ENCODE results near the gene VPS37B.

VPS37B gene

DNA sequence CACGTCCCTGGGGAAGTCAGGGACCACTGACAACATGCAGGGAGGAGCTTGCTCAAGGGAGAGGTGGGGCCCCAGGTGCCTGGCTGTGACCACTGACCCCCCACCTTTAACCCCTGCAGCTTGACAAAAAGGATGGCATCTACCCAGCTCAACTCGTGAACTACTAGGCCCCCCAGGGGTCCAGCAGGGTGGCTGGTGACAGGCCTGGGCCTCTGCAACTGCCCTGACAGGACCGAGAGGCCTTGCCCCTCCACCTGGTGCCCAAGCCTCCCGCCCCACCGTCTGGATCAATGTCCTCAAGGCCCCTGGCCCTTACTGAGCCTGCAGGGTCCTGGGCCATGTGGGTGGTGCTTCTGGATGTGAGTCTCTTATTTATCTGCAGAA is 34.3 kb downstream of the VPS37B start:
- TF ChIP-seq, protein P1, sequence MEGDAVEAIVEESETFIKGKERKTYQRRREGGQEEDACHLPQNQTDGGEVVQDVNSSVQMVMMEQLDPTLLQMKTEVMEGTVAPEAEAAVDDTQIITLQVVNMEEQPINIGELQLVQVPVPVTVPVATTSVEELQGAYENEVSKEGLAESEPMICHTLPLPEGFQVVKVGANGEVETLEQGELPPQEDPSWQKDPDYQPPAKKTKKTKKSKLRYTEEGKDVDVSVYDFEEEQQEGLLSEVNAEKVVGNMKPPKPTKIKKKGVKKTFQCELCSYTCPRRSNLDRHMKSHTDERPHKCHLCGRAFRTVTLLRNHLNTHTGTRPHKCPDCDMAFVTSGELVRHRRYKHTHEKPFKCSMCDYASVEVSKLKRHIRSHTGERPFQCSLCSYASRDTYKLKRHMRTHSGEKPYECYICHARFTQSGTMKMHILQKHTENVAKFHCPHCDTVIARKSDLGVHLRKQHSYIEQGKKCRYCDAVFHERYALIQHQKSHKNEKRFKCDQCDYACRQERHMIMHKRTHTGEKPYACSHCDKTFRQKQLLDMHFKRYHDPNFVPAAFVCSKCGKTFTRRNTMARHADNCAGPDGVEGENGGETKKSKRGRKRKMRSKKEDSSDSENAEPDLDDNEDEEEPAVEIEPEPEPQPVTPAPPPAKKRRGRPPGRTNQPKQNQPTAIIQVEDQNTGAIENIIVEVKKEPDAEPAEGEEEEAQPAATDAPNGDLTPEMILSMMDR (IDR thresholded peaks at IDR 0.05; ENCODE audit: low read length) = no peak
- TF ChIP-seq EZH2phosphoT487 (IDR thresholded peaks at IDR 0.05; ENCODE audit: low read length) = no peak
- TF ChIP-seq EZH2 (optimal IDR thresholded peaks at IDR 0.05; ENCODE audit: low read depth, low read length) = no peak
- H3K9ac ChIP-seq (ENCODE audit: low read length) = no peak overlapping the region
- DNase-seq = no peak
- no peak overlapping the region for H2AFZ ChIP-seq (ENCODE audit: low read length)
- H3F3A ChIP-seq (ENCODE audit: insufficient read depth, low read length) = 0 out of 2 replicates have a peak, but pooled peaks cover 5% of the 10 kb centered on the region
- H3K4me1 ChIP-seq (ENCODE audit: low read length) = no peaks in the 10 kb centered on the region
- H3K9me2 ChIP-seq (replicated peaks; ENCODE audit: insufficient read depth, low read length) = no peaks in the 10 kb centered on the region
- no peak overlapping the region for H3K4me2 ChIP-seq (ENCODE audit: low read depth, low read length)
- no peaks in the 10 kb centered on the region for H4K20me1 ChIP-seq (ENCODE audit: insufficient read depth, low read length)
- no peaks in the 10 kb centered on the region for H3K36me3 ChIP-seq (replicated peaks; ENCODE audit: insufficient read depth, low read length)
- H3K4me3 ChIP-seq (ENCODE audit: low read length) = no peak overlapping the region
- H3K27ac ChIP-seq (ENCODE audit: low read length) = no peak overlapping the region
- no peaks in the 10 kb centered on the region for H3K27me3 ChIP-seq (replicated peaks; ENCODE audit: insufficient read depth, low read length)
- H3K9me3 ChIP-seq (replicated peaks; ENCODE audit: insufficient read depth, low read length) = no peaks in the 10 kb centered on the region
- peaks cover 12% of the 10 kb centered on the region for H3K79me2 ChIP-seq (ENCODE audit: low read length)

DNA sequence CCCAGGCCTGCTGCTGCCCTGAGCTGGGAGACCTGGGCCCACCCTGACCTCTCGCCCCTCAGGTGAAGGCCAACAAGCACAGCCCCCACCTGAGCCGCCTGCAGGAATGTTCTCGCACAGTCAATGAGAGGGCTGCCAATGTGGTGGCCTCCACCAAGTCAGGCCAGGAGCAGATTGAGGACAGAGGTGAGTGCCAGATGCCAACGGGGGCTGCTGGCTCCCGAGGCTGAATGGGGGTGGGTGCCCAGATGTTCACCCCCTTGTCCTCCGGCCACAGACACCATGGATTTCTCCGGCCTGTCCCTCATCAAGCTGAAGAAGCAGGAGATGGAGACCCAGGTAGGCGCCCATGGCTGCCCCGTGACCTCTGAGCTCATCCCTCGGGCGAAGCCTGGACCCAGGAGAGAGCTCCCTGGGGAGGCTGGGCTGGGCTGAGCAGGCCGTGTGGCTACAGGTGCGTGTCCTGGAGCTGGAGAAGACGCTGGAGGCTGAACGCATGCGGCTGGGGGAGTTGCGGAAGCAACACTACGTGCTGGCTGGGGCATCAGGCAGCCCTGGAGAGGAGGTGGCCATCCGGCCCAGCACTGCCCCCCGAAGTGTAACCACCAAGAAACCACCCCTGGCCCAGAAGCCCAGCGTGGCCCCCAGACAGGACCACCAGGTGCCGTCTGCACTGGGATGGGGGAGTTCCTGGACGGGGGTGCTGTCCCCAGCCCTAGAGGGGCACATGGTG is 34.9 kb downstream of the VPS37B start:
- H3K9me2 ChIP-seq (replicated peaks; ENCODE audit: insufficient read depth, low read length) = no peaks in the 10 kb centered on the region
- no peak overlapping the region for H2AFZ ChIP-seq (ENCODE audit: low read length)
- peaks cover 7% of the 10 kb centered on the region for H3K79me2 ChIP-seq (ENCODE audit: low read length)
- H3K36me3 ChIP-seq (replicated peaks; ENCODE audit: insufficient read depth, low read length) = no peaks in the 10 kb centered on the region
- no peaks in the 10 kb centered on the region for H4K20me1 ChIP-seq (ENCODE audit: insufficient read depth, low read length)
- 0 out of 2 replicates have a peak, but pooled peaks cover 5% of the 10 kb centered on the region for H3F3A ChIP-seq (ENCODE audit: insufficient read depth, low read length)
- no peak overlapping the region for H3K4me2 ChIP-seq (ENCODE audit: low read depth, low read length)
- no peak overlapping the region for H3K9ac ChIP-seq (ENCODE audit: low read length)
- no peaks in the 10 kb centered on the region for H3K27me3 ChIP-seq (replicated peaks; ENCODE audit: insufficient read depth, low read length)
- H3K4me3 ChIP-seq (ENCODE audit: low read length) = no peak overlapping the region
- H3K27ac ChIP-seq (ENCODE audit: low read length) = peak overlapping the region; percentile 31; the same call in 1 of the 2 replicates
- H3K9me3 ChIP-seq (replicated peaks; ENCODE audit: insufficient read depth, low read length) = no peaks in the 10 kb centered on the region
- TF ChIP-seq, protein P1 (IDR thresholded peaks at IDR 0.05; ENCODE audit: low read length) = no peak
- TF ChIP-seq EZH2phosphoT487 (IDR thresholded peaks at IDR 0.05; ENCODE audit: low read length) = no peak
- no peak for TF ChIP-seq EZH2 (optimal IDR thresholded peaks at IDR 0.05; ENCODE audit: low read depth, low read length)
- no peak for DNase-seq
- no peaks in the 10 kb centered on the region for H3K4me1 ChIP-seq (ENCODE audit: low read length)

DNA sequence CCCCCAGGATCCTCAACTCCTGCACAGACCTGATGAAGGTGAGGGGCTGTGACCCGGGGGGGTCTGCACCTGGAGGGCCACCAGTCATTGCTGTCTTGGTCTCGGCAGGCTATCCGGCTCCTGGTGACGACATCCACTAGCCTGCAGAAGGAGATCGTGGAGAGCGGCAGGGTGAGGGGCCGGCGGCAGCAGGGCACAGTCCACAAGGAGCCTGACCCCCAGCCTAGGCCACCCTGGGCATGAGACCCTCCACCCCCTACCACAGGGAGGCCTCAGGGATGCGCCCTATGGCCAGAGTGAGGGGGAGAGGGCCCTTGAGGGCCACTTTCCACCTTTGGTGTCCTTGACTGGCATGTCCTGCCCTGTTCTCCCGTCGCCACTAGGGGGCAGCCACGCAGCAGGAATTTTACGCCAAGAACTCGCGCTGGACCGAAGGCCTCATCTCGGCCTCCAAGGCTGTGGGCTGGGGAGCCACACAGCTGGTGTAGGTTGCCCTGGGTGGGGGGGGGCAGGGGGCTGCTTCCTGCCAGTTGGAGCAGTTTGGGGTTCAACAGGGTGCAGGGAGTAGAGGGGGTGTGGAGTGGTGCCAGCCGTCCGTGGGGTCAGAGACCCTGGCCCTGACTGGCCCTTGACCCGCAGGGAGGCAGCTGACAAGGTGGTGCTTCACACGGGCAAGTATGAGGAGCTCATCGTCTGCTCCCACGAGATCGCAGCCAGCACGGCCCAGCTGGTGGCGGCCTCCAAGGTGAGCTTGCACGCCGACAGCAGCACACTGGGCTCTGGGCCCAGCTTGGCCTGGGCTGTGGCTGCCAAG is 35.7 kb downstream of the VPS37B start:
- no peaks in the 10 kb centered on the region for H3K9me3 ChIP-seq (replicated peaks; ENCODE audit: insufficient read depth, low read length)
- H3K4me3 ChIP-seq (ENCODE audit: low read length) = no peak overlapping the region
- no peaks in the 10 kb centered on the region for H3K36me3 ChIP-seq (replicated peaks; ENCODE audit: insufficient read depth, low read length)
- 0 out of 2 replicates have a peak, but pooled peaks cover under 1% of the 10 kb centered on the region for H3K79me2 ChIP-seq (ENCODE audit: low read length)
- 0 out of 2 replicates have a peak, but pooled peaks cover 5% of the 10 kb centered on the region for H3F3A ChIP-seq (ENCODE audit: insufficient read depth, low read length)
- no peak overlapping the region for H3K4me2 ChIP-seq (ENCODE audit: low read depth, low read length)
- no peaks in the 10 kb centered on the region for H4K20me1 ChIP-seq (ENCODE audit: insufficient read depth, low read length)
- H3K9ac ChIP-seq (ENCODE audit: low read length) = no peak overlapping the region
- H3K27ac ChIP-seq (ENCODE audit: low read length) = peak overlapping the region; percentile 31; the same call in 1 of the 2 replicates
- DNase-seq = peak; percentile 62
- H3K9me2 ChIP-seq (replicated peaks; ENCODE audit: insufficient read depth, low read length) = no peaks in the 10 kb centered on the region
- no peaks in the 10 kb centered on the region for H3K27me3 ChIP-seq (replicated peaks; ENCODE audit: insufficient read depth, low read length)
- no peaks in the 10 kb centered on the region for H3K4me1 ChIP-seq (ENCODE audit: low read length)
- TF ChIP-seq, protein P1 (IDR thresholded peaks at IDR 0.05; ENCODE audit: low read length) = peak; percentile 62
- no peak for TF ChIP-seq EZH2 (optimal IDR thresholded peaks at IDR 0.05; ENCODE audit: low read depth, low read length)
- no peak overlapping the region for H2AFZ ChIP-seq (ENCODE audit: low read length)
